SH-SY5Y (cell line): Measurements from ENCODE around the gene EIPR1.

ENCODE experiments used
- GATA2 ChIP-seq: IDR thresholded peaks from 2 replicates; pipeline ENCODE4 v1.6.1; 2011; ENCODE audit warnings: mild to moderate bottlenecking, low read depth, low read length
- GATA3 ChIP-seq: IDR thresholded peaks from 2 replicates; pipeline ENCODE4 v1.6.1; 2011; ENCODE audit warnings: low read depth, mild to moderate bottlenecking, low read length, moderate library complexity

Gene EIPR1

GRCh38 chr2:3262437-3263388, 114.9 kb downstream of the EIPR1 start:
- TF ChIP-seq GATA3 = no peak
- no peak for TF ChIP-seq GATA2

DNA sequence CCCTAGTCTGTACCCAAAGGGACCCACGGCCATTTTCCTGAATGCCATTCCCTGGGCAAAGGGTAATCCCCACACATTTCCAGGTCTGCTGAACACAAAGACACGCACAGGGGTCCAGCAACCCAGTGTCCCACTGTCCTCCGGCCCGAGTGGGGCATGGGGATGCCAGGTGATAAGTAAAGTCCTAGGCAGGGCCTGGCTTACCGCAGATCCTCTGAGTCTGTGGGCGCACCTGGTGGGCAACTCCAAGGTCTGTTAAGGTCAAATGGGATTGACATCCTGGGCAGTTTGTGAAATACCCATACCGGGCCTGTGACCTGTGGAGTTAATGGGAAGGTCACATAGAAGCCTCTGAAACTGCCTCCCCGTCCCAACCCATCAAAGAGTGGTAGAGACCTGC, 116.1 kb downstream of the EIPR1 start:
- TF ChIP-seq GATA3 = no peak
- TF ChIP-seq GATA2 = no peak

GRCh38 chr2:3260959-3261358, 116.7 kb downstream of the EIPR1 start:
- TF ChIP-seq GATA3 (no peak), GATA2 (no peak)

DNA sequence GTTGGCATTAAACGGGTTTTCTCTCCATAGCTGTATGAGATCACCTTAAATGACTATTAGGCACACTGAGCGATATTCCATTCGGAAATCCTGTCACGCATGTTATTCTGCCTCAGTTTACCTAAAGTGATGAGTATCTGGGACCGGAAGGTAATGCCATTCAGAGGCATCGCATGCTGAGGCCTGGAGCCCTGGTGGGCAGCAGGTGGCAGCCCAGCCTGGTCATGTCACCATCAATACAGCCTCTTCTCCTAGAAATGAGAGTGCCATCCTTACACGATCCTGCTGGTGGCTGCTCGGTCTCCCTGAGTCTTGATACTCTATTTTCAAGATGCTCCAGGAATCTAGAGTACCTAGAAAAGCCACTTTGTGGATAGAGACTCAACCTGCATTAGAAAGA, 119.8 kb downstream of the EIPR1 start:
- TF ChIP-seq GATA2 (no peak), GATA3 (no peak)

GRCh38 chr2:3257166-3257565, 120.5 kb downstream of the EIPR1 start:
- TF ChIP-seq GATA2 = no peak
- no peak for TF ChIP-seq GATA3

- TF ChIP-seq GATA2 = no peak
- TF ChIP-seq GATA3 = no peak
Observed at GRCh38 chr2:3256605-3257004, 121.0 kb downstream of the EIPR1 start.

- TF ChIP-seq GATA3 = no peak
- TF ChIP-seq GATA2 = no peak
Observed at GRCh38 chr2:3256157-3256556, 121.5 kb downstream of the EIPR1 start.

- TF ChIP-seq GATA2 (no peak), GATA3 (no peak)
Observed at GRCh38 chr2:3254442-3254941, 123.1 kb downstream of the EIPR1 start.

DNA sequence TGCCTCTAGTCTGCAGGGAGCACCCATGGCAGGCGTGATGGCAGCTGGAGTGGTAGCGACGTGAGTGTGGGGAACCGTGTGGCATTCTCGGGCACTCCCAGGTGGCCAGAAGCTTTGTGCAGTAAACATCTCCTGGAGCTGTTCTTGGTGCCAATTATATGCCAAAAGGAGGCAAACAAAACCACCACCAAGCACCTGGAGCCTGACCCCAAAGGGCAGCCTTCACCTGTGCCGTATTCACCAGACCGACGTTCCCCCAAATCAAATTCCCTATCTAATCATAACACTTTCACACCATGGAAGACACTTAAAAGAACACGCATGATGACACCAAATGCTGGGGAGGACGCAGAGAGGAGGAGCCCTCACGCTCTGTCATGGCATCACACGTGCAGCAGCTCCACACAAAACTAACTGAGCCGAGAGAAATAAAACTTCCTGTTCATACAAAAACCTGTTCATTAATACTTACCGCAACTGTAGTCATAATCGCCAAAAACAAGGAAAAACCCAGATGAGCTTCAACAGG, 123.6 kb downstream of the EIPR1 start:
- TF ChIP-seq GATA3 = no peak
- TF ChIP-seq GATA2 = no peak

GRCh38 chr2:3251946-3252345, 125.7 kb downstream of the EIPR1 start:
- no peak for TF ChIP-seq GATA2
- no peak for TF ChIP-seq GATA3

- TF ChIP-seq GATA3 = no peak
- TF ChIP-seq GATA2 = no peak
Observed at GRCh38 chr2:3249476-3249962, 128.1 kb downstream of the EIPR1 start.

- TF ChIP-seq GATA2 (no peak), GATA3 (no peak)
Observed at GRCh38 chr2:3248754-3249475, 128.7 kb downstream of the EIPR1 start.

GRCh38 chr2:3246928-3247714, 130.5 kb downstream of the EIPR1 start:
- TF ChIP-seq GATA3 (no peak), GATA2 (no peak)

- TF ChIP-seq GATA3 = no peak
Observed at GRCh38 chr2:3246406-3246805, 131.2 kb downstream of the EIPR1 start.

DNA sequence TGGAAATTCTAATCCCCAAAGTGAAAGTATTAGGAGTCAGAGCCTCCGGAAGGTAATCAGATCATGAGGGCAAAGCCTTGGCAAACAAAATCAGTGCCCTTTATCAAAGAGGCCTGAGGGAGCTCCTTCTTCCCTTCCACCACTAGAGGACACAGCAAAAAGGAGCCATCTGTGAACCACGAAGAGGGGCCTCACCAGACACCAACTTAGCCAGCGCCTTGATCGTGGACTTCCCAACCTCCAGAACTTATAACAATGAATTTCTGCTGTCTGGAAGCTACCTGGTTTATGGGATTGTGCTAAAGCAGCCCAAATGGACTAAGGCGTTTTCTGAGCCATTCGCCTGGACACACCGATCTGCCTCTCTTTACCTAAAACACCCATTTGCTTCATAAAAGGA, 133.1 kb downstream of the EIPR1 start:
- TF ChIP-seq GATA3 = no peak
